Uterus (tissue), 2 donors: ENCODE data around the gene RPL22L1.

Experiments
- POLR2A ChIP-seq, 2 donors: fragments of 450-650 bp; IDR thresholded peaks; one replicate each; pipeline ENCODE4 v1.6.1; 2016; ENCODE audit warnings: antibody characterized with exemption in 2 of 2, mild to moderate bottlenecking in 1 of 2, moderate library complexity in 1 of 2
- TF ChIP-seq, protein P1 (sequence below), 4 experiments: fragments of 200-600 bp in 2 of 4; fragments of 450-650 bp in 2 of 4; sonication (generic) in 2 of 4; IDR thresholded peaks; one replicate each; pipeline ENCODE4 v1.5.1; 2016 to 2019; ENCODE audit warnings: antibody characterized with exemption in 4 of 4, mild to moderate bottlenecking in 2 of 4, moderate library complexity in 1 of 4

GRCh38 chr3:170848292-170848917 is 21.6 kb downstream of the RPL22L1 start:
- TF ChIP-seq, protein P1, sequence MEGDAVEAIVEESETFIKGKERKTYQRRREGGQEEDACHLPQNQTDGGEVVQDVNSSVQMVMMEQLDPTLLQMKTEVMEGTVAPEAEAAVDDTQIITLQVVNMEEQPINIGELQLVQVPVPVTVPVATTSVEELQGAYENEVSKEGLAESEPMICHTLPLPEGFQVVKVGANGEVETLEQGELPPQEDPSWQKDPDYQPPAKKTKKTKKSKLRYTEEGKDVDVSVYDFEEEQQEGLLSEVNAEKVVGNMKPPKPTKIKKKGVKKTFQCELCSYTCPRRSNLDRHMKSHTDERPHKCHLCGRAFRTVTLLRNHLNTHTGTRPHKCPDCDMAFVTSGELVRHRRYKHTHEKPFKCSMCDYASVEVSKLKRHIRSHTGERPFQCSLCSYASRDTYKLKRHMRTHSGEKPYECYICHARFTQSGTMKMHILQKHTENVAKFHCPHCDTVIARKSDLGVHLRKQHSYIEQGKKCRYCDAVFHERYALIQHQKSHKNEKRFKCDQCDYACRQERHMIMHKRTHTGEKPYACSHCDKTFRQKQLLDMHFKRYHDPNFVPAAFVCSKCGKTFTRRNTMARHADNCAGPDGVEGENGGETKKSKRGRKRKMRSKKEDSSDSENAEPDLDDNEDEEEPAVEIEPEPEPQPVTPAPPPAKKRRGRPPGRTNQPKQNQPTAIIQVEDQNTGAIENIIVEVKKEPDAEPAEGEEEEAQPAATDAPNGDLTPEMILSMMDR (IDR thresholded peaks at IDR 0.05) = peak in 3 of 4 experiments; percentile 25 to 51 (median 26)
- TF ChIP-seq POLR2A (IDR thresholded peaks at IDR 0.05) = no peak
